Progenitor cell of endocrine pancreas (in vitro differentiated cells): Measurements from ENCODE around the gene RAD9A. TPM values are rescaled to one million over a fixed set of nuclear protein-coding genes. Genes with fewer than 3 reads are reported as not detected.

Experiments used
- DNase-seq: peaks from one replicate; pipeline ENCODE4 v3.0.0; 2021; ENCODE audit warnings: low spot score; ENCODE audit not compliant: unreplicated experiment
- H3K27ac Mint-ChIP-seq: 2 replicates; pipeline ENCODE4 v1.8.0; 2021; ENCODE audit warnings: mild to moderate bottlenecking, moderate library complexity, mixed read lengths
- H3K27me3 Mint-ChIP-seq: 2 replicates; pipeline ENCODE4 v1.8.0; 2021; ENCODE audit warnings: mixed read lengths
- H3K36me3 Mint-ChIP-seq: 2 replicates; pipeline ENCODE4 v1.8.0; 2022; ENCODE audit warnings: mixed read lengths; ENCODE audit not compliant: insufficient read depth
- H3K4me1 Mint-ChIP-seq: 2 replicates; pipeline ENCODE4 v1.8.0; 2021; ENCODE audit warnings: low read depth, mixed read lengths
- H3K4me3 Mint-ChIP-seq: 2 replicates; pipeline ENCODE4 v1.8.0; 2021; ENCODE audit warnings: low read depth, mild to moderate bottlenecking, moderate library complexity, mixed read lengths
- H3K9me3 Mint-ChIP-seq: 2 replicates; pipeline ENCODE4 v1.8.0; 2021; ENCODE audit warnings: low read depth, mixed read lengths
- total RNA-seq: library from RNA; stranded (reverse); gene quantifications from 2 replicates; pipeline ENCODE4 v1.2.1, GENCODE V29; 2021
- TF ChIP-seq, protein P1 (sequence below): fragments of 200-600 bp; sonication (generic); IDR thresholded peaks from one replicate; pipeline ENCODE4 v1.5.0; 2021; ENCODE audit warnings: antibody characterized with exemption, mild to moderate bottlenecking; ENCODE audit not compliant: unreplicated experiment

RAD9A gene
- total RNA-seq, 1 donor from 2014 or later: 39.0 TPM

DNA sequence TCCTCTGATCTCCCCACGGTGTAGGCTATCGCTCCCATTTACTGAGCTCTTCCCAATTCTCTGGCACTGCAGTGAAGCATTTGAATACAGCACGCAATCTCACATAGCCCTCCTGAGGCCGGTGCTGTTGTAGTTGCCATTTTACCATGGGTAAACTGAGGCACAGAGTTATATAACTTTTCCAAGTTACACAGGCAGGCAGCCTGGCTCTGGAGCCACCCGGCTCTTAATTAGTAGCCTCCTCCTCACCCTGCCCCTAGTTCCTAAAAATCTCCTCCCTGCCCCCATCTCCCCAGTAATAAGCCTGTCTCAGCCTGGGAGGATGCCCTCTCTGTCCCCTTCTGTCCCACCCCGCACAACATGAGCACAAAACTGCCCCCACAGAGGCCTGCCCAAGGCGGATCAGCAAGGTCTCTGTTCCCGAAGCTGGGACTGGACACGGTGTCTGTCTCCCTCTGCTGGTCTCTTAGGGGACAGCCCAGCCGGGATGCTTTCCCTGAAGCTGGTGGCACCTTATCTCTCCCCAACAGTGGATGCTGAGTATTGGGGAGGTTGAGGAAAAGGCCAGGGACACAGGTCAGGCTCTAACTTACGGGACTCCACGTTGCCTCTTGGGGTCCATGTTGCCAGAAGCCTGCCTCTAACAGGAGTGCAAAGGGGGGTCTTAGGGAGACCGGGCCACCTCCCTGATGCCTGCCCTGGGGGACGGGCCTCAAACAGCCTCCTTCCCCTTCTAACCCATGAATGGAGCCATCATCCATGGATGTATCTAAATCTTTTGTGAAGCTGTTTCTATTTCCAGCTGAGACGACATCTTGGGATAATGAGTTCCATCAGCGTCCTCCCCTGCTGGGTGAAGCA is 9.3 kb upstream of the RAD9A start:
- H3K4me3 Mint-ChIP-seq: no peak overlapping the region
- H3K4me1 Mint-ChIP-seq: no peaks in the 10 kb centered on the region
- peaks cover 42% of the 10 kb centered on the region for H3K27me3 Mint-ChIP-seq
- no peaks in the 10 kb centered on the region for H3K36me3 Mint-ChIP-seq
- DNase-seq: peak; percentile 70
- no peak overlapping the region for H3K27ac Mint-ChIP-seq
- H3K9me3 Mint-ChIP-seq: no peaks in the 10 kb centered on the region
- TF ChIP-seq, protein P1, sequence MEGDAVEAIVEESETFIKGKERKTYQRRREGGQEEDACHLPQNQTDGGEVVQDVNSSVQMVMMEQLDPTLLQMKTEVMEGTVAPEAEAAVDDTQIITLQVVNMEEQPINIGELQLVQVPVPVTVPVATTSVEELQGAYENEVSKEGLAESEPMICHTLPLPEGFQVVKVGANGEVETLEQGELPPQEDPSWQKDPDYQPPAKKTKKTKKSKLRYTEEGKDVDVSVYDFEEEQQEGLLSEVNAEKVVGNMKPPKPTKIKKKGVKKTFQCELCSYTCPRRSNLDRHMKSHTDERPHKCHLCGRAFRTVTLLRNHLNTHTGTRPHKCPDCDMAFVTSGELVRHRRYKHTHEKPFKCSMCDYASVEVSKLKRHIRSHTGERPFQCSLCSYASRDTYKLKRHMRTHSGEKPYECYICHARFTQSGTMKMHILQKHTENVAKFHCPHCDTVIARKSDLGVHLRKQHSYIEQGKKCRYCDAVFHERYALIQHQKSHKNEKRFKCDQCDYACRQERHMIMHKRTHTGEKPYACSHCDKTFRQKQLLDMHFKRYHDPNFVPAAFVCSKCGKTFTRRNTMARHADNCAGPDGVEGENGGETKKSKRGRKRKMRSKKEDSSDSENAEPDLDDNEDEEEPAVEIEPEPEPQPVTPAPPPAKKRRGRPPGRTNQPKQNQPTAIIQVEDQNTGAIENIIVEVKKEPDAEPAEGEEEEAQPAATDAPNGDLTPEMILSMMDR: peak; percentile 96

DNA sequence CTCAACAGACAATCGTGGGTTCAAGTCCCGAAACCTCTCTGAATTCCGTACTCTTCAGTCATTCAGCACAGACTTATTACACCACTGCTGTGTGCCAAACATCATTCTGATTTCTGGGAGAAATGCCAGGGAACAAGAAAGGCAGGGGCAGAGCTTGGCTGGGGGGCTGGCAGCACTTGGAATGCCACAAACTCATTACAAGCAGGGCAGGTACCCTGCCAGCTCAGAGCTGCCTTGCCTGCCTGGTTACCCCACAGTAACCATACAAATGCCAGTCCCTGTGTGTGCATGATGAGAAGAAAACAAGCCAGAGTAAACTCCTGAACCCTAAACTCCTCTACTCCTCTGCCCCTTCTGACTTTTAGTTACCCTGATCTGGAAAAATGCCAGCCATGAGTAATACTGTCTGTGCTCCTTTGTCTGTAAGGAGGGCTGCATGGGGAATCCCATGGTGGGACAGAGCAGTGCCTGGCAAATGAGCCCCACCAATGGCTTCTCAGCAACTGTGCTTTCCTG is 6.9 kb upstream of the RAD9A start:
- Mint-ChIP-seq H3K27ac (no peak overlapping the region), H3K27me3 (peaks cover 41% of the 10 kb centered on the region), H3K36me3 (no peaks in the 10 kb centered on the region)

DNA sequence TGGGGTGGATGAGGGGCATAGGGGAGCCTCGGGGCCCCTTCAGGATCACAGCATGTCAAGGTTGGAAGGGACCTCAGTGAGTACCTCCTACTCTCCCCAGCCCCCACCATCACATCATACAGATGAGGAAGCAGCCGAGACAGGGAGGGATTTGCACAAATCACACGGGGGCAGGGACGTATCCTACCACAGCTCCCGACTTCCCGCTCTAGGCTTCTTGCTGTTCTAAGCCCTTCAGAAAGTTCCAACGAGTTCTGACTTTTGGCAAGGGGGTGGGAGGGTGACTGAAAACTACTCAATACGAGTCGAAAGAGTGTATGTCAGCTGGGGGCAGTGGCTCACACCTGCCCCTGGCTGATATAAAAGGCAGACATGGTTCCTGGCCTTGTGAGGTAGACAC is 4.7 kb upstream of the RAD9A start:
- Mint-ChIP-seq H3K36me3 (no peaks in the 10 kb centered on the region), H3K4me3 (no peak overlapping the region), H3K4me1 (peaks cover 11% of the 10 kb centered on the region), H3K27ac (no peak overlapping the region), H3K27me3 (peaks cover 31% of the 10 kb centered on the region), H3K9me3 (no peaks in the 10 kb centered on the region)
- no peak for DNase-seq
- TF ChIP-seq, protein P1: no peak

More for the DNA sequence above, 6.9 kb upstream of the RAD9A start:
- Mint-ChIP-seq H3K4me3 (no peak overlapping the region), H3K9me3 (no peaks in the 10 kb centered on the region), H3K4me1 (peaks cover 6% of the 10 kb centered on the region)
- DNase-seq: no peak
- TF ChIP-seq, protein P1: no peak

DNA sequence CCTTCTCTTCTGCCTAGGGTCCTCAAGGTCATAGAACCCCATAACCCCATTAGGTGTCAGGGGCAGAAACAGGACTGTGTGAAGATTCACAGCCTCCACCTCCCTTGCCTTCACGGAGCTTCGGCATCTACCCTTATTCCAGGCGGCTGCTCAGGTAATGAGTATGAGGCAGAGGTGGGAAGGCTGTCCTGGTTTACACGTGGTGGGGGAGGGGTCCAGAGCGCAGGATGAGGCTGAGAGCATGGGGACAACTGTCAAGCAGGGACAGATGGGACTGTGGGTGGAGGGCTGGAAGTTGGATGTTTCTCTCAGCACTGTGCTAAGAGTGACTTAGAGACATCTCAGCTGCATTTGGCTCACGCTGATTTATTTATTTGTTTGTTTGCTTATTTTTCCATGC is 4.3 kb upstream of the RAD9A start:
- DNase-seq: no peak
- Mint-ChIP-seq H3K4me3 (no peak overlapping the region), H3K27ac (no peak overlapping the region), H3K9me3 (no peaks in the 10 kb centered on the region), H3K4me1 (peaks cover 14% of the 10 kb centered on the region), H3K36me3 (no peaks in the 10 kb centered on the region), H3K27me3 (peaks cover 28% of the 10 kb centered on the region)
- TF ChIP-seq, protein P1: no peak

DNA sequence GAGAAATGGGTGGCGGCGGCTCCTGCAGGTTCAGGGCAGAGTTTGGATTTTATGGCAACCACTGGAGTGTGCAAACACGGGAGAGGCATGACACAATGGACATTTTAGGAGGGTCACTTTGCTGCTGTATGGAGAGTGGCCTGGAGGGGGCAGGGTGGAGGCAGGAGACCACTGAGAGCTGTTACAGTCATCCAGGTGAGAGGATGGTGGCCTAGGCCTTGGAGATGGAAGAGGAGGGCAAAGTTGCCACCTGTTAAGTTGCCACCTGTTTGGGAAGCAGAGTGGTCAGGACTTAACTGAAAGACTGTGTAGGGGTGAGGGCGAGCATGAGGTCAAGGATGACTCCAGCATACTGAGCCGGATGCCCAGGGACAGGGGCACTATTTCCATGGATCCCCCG is 2.3 kb upstream of the RAD9A start:
- Mint-ChIP-seq H3K27me3 (peaks cover 25% of the 10 kb centered on the region), H3K9me3 (no peaks in the 10 kb centered on the region), H3K27ac (peak overlapping the region; percentile 71), H3K36me3 (peaks cover 2% of the 10 kb centered on the region), H3K4me1 (peaks cover 17% of the 10 kb centered on the region), H3K4me3 (peak overlapping the region; percentile 68)
- TF ChIP-seq, protein P1: peak; percentile 71
- peak; percentile 67 for DNase-seq
